IPS DF 19.7 (cell line): ENCODE measurements around the gene PCNX1.
A peak's percentile ranks its signal among the peaks of the same experiment; 100 is the strongest.
"Not testable (repeated sequence)": the region's sequence is repeated elsewhere in the genome, so short reads cannot be mapped to it uniquely, and the experiment has no call there.

ENCODE experiments used
- DNase-seq: peaks from one replicate; pipeline ENCODE4 v3.0.0-alpha.2; 2013; ENCODE audit warnings: low read depth, low spot score

The PCNX1 gene

DNA sequence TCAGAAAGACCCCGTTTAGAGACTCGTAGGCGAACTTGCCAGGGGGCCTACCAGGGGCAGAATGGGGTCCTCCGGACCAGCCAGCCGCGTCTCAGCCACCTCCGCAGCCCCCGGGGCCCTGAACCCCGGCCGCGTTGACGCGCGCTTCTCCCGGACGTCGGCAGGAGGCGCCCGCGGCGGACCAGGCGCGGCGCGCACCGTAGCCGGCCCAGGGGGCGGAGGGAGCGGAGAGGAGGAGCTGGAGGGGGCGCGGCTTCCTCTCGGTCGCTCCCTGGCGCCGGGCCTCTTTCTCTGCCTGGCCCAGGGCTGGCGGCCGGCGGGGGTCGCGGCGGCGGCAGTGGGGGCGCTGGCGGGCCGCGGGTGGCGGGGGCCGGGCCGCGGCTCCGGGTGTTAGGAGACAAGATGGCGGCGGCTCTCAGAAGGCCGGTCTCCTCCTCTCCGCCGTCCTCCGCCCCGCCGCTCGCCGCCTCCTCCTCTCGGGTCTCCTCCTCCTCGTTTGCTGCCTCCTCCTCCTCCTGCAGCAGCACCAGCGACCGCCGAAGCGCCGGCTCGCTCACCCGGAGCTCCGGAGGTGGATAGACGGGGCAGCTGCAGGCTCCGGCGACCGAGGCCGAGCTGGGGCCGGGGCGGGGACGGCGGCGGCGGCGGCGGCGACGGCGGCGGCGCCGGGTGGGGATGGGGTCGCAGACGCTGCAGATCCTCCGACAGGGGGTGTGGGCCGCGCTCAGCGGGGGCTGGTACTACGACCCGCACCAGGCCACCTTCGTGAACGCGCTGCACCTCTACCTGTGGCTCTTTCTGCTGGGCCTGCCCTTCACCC is at the start of gene PCNX1:
Gene PCNX1 (plus strand): TSS at position 284 of the 820 bp plus-strand sequence. CDS start 392 bp downstream, at position 676.
- peak; percentile 28 for DNase-seq

DNA sequence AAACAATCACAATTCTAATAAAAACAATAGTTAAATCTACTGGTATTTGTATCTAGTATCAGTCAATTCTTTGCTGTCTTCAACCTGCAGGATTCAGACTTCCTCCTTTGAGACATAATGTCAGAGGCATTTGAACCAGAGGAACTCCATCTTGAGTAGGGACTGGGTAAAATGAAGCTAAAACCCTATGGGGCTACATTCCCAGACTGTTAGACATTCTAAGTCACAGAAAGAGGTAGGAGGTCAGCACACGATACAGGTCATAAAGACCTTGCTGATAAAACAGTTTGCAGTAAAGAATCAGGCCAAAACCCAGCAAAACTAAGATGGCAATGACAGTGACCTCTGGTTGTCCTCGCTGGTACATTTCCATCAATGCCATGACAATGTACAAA is 49.8 kb upstream of the PCNX1 start:
- DNase-seq, result no peak

DNA sequence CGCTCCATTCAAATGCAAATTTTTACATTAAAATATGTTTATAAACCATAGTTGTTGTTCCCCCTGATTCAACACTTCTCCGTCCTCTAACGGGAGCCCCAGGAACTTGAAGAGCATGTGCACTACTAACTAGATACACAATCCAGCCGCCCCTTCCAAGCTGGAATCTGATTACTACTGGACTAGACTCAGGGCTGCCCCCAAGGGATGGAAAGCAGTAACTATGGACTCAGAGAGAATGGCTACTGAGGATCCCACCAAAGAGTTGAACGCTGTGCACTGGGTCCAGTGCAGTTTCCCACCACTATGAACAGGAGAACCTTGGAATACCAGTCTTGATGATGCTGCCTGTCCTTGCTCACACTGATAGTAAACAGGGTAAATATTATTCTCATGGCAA is 48.6 kb upstream of the PCNX1 start:
- DNase-seq, result no peak

DNA sequence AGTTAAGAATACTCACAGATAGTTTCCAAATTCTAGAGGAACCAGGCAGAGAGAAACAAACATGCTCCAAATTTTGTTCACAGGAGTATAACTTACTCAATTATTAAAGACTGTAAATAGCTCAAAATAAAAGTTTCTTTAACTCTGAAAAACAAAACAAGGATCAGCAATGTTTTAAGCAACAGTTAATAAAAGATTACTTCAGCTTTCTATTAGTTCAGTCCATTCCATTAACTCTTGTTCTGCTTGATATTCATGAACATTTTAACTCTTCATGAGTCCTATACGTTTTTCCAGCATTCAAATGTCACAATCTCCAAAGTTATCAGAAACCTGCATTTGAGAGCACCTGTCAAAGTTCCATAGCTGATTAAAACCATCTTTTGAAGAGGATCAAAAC is 40.3 kb upstream of the PCNX1 start:
- DNase-seq, result not testable (repeated sequence)

DNA sequence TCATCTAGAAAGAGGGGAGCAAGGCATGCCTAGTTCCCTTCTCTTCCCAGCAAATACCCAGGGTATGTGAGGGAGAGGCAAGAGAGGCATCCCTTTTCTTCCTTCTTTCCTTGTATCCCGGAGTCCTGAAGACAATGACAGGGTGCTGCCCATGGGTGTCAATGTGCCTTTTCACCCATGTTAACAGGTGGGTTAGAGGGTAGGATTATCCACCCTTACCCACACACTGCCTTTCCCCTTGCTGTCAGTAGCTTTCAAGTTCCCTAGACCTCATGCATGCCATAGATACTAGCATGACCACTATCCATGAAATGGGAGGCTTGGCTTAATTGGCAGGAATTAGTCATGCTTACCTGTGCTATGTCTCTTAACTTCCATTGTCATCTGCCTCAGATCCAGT is 36.3 kb upstream of the PCNX1 start:
- DNase-seq, result no peak

DNA sequence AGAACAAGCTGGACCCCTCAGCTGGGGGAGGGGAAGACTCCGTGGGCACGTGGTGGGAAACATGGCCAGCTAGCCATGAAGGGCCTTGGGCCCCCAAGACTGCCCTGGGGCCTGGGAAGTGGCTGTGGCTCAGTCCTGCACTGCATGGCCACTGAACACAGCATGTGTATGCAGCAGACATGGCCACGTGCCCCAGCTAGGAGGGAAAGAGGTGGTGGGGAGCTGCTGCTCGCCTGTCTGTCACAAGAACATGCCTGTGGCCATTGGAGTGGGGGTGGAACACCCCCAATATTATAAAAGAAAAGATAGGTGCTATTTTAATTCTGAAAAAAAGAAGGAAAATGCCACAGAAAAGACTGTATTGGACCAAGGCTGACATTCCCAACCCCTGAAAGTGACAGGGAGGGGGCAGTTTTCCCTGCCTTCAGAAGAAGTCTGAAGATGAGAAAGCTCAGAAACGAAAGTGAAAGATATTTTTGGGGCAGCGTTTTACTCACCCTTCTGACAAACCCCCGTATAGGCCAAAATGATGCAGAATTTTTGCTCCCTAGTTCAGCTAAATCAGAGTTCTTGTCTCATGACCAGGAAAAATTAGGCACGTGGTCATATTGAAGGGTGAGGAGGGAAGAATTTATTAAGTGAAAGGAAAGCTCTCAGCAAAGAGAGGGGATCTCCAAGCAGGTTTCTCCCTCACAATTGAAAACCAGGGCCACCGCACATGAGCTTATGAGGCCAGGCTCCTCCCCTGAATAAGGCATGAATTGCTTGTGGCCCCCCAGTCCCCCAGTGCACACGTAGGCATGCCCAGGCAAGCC is 35.2 kb upstream of the PCNX1 start:
- DNase-seq, result no peak

DNA sequence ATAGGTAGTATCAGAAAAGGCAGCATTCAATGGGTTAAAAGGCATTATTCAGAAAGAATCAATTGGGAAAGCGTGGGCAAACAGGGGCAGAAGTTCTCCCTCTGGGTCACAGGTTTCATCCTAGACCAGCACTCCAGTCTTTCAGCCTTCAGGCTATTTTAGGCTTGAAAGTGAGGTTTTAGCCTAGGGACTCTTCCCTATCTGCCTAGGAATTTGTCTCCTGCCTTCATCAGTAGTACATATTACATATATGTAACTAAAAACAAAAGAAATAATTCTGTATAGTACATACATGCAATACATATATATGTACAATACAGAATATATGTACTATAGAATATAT is 34.6 kb upstream of the PCNX1 start:
- DNase-seq, result no peak

DNA sequence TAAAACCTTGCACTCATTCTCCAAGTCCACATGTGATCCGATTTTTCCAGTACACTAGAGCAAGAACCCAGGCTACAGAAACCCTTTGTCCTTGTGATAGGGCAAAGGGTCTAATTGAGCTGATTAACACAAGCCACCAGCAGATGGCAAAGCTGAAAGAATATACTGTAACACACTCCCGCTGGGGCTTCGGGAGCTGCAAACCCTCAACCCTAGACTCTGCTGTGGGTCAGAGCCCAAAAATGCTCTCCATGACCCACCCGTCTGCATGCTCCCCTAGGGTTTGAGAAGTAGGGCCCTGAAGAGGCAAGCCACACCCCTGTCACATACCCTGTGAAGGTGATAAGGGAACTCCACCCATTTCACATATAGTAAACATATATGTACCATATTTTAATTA is 33.6 kb upstream of the PCNX1 start:
- DNase-seq, result no peak

DNA sequence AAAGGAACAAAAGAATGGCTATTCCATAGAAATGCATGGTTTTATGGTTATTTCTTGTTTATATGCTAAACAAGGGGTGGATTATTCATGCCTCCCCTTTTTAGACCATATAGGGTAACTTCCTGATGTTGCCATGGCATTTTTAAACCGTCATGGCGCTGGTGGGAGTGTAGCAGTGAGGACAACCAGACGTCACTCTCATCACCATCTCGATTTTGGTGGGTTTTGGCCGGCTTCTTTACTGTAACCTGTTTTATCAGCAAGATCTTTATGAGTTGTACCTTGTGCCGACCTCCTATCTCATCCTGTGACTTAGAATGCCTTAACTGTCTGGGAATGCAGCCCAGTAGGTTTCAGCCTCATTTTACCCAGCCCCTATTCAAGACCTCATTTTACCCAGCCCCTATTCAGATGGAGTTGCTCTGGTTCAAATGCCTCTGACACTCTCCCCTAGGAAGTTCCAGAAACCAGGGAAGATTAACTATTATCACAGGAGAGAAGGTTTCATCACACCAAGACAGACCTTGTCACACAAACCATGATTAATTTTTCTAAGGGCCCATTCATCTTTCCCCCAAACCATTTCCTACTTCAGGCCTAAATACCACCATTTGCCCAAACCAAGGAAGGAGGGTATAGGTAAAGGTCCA is 31.3 kb upstream of the PCNX1 start:
- not testable (repeated sequence) for DNase-seq

DNA sequence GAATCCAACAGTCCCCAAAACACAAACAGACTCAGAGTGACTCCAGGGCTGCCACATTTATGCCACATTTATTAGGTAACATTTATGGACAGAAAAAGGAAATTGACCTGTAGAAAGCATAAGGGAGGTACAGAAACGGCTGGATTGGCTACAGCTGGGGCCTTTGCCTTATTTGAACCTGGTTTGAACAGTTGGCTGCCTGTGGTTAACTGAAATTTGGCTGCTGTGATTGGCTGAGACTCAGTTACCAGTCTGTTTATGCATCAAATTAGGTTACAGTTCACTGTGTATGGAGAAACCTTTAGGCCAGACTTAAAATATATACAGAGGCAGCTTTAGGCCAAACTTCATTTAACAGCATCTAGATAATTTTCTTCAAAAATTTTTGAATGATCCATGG is 27.8 kb upstream of the PCNX1 start:
- no peak for DNase-seq

DNA sequence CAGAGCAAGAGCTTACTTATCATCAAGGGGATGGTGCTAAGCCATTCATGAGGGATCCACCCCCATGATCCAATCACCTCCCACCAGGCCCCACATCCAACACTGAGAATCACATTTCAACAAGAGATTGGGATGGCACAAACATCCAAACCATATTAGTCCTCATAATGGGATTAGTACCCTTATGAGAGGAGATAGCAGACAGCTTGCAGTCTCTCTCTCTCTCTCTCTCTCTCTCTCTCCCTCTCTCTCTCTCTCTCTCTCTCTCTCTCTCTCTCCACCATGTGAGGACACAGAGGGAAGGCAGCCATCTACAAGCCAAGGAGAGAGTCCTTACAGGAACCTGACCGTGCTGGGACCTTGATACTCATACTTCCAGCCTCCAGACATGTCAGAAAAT is 26.4 kb upstream of the PCNX1 start:
- DNase-seq, result not testable (repeated sequence)

DNA sequence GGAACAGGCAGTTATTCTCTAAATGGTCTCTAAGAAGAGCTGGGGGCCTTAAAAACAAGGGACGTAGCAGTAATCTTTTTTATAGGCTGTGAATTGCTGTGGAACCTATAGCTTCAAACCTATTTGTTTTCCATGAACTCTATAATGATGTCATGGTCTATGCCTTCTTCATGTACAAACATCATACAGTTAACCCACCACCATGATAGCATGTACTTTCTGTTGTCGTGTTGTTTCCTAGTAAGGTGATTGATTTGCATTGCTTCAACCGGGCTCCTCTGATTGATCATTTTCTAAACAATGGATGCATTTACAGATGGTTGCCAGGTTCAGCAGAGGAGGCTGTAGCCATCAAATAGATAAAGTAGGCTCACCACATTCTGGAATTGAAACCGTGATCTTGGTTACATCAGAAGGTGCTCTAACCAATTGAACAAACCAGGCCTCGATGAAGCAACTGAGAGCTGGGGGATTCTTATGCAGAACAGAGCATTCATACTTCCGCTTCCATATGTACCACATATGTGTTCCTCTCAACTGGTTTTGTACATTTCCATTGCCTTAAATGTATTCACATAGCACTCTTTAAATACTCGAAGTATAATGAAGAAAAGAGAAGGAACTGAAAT is 25.6 kb upstream of the PCNX1 start:
- no peak for DNase-seq

DNA sequence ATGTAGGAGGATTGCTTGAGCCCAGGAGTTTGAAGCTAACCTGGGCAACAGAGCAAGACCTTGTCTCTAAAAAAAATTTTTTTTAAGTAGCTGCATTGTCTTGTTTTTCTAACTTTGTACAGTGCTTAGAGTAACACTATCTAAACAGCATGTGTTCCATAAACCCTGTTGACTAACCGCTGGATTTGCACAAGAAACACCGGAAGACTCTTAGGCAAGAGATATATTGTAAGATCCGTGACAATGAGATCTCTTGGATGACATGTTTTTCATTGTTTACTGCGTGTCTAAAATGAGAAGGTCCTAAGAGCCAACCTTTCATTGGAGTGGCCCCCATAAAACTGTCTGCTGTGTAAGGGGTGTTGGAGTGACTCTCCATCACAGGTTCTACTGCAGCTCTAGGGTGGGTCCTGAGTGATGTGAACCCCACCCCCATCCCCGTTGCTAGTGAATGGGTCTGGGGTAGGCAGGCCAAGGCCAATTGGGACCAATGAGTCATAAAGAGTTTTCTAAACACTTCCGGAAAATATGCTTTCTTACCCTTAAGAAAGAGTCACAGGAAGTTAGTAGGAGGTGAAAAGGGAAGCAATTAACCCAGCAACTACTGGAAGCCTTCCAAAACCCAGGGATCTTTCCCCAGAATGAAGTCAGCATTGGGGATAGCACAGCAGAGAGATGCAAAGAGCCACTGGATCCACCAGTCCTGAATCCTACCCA is 24.3 kb upstream of the PCNX1 start:
- no peak for DNase-seq

DNA sequence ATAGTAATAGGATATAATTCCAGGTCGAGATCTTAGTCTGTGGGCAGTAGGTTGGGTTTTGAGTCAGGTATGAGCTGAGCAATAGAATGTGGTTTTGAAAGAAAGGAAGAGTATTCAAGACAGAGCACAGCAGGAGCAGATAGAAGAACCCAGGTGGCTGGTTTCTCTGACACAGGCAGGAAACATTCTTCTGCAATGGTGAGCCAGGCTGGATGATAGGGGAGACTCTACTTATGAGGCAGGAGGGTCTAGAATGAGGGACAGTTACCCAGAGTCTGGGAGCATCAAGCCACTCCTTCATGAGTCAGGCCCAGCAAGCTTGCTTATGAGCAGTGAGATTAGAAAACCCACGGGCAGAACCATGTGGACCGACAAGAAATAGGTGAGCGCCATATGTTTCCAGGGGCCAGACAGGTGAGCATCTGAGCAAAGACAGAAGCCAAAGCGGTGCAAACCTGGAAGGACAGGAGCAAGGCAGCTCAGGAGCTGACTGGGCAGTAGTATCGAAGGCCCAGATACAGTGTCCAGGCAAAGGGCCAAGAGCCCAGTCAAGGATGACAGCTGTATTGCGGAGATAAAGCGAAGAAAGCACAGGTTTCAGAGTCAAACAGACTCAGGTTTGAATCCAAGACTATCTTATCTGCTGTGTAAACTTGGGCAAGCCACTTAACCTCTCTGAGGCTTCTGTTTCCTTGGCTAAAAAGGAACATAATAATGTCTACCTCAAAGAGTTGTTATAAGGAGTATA is 22.5 kb upstream of the PCNX1 start:
- DNase-seq, result no peak

DNA sequence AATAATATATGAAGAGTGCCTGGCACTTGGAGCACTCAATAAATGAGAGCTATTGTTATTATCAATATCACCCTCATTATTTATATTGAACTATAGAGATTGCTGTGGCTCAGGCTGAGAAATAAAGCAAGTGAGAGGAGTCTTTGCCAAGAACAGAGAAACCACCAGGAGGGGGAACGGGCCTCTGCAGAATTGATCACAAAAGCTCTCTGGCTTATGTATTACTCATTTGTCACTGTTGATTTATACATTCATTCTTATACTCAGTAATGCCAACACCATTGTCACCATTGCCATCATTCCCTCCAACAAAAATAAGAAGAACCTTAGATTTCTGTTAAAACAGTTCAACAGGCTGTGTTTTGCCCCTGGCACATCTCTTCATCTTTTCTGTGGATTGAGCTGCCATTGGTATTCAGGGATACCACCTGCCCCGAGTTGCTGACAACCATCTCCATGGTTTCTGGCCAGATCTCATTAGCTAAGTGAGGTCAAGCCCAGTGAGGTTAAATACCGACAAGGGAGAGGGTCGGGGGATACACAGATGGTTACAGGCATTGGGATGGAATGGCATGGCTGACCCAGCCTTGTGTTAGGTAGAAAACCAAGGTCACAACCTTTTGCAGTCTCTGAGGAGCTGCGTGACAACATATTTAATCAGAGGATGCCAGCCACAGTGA is 21.8 kb upstream of the PCNX1 start:
- DNase-seq, result no peak

DNA sequence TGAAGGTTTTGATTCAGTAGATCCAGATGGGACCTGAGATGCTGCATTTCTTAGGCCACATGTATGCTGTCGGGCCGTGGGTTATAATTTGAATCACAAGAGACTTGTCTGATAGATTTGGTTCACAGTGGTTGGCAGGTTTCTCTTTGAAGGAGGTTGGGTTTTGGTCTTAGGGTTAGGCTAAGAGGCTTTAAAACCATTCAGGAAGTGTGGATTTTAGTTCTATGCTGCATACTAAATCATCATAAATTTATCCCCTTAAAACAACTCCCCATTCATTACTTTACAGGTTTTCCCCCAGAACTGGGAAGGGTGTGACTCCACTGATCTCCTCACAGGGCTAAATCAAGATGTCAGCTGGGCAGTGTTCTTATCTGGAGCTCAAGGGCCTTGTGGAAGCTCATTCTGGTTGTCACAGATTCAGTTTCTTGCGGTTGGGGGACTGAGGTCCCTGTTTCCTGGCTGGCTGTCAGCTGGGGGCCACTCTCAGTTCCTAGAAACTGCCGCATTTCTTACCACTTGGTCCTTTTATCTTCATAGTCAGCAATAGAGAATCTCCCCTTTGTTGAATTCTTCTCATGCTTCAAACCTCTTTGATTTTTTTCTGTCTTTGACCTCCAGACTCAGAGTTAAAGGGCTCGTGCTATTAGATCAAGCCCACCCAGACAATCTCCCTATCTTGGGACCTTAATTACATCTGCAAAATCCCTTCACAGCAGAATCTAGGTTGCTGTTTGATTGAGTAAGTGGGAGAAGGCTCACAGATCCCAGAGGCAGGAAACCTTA is 20.6 kb upstream of the PCNX1 start:
- DNase-seq, result no peak

DNA sequence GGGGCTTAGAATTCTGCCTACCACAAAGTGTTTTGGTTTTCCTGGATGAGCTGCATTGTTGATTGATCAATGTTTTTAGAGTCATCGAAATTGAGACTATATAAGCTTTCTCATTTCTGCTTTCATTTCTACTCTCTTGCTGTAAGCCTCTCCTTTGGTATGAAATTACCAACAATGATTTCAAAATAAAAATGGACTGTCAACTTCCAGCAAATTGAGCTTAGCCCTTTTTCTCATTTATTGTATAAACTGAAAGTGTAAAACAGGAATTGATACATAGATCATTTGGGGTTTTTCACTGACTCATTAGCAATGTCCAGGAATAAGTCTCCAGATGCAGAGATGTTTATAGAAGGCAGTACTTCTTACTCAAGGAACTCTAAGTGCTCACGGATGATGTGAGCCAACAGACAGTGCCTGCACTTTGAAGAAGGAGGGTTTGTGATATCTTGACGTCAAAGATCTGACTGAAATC is 20.0 kb upstream of the PCNX1 start:
- no peak for DNase-seq

DNA sequence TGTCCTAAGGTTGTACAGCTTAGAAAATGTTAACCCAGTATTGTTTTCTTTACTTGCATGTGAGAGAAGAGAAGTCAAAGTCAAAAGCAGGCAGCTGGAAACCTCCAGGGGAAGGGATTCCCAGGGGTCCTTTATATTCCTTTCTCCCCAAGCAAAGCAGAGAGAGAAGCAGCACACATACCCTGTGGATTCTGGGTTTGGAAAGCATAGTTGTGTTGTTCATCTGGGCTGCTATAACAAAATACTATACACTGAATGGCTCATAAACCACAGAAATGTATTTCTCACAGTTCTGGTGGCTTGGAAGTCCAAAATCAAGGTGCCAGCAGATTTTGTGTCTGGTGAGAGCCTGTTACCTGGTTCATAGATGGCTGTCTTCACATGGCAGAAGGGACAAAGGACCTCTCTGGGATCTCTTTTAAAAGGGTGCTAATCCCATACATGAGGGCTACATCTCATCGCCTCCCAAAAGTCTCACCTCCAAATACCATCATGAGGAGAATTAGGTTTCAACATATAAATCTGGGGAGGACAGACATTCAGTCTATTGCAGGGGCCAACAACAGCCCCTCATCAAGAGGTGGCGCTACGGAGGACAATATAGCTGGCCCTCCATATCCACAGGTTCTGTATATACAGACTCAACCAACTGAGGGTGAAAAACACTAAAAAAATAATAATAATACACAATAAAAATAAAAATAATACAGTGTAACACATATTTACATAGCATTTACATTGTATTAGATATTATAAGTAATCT is 19.3 kb upstream of the PCNX1 start:
- DNase-seq, result no peak
